Uterus (tissue), 2 donors: ENCODE data around the gene AGPS.

Source experiments
- CTCF ChIP-seq, 4 experiments: fragments of 200-600 bp in 2 of 4; fragments of 450-650 bp in 2 of 4; sonication (generic) in 2 of 4; IDR thresholded peaks; one replicate each; pipeline ENCODE4 v1.5.1; 2016 to 2019; ENCODE audit warnings: antibody characterized with exemption in 4 of 4, mild to moderate bottlenecking in 2 of 4, moderate library complexity in 1 of 4
- POLR2A ChIP-seq, 2 donors: fragments of 450-650 bp; IDR thresholded peaks; one replicate each; pipeline ENCODE4 v1.6.1; 2016; ENCODE audit warnings: antibody characterized with exemption in 2 of 2, mild to moderate bottlenecking in 1 of 2, moderate library complexity in 1 of 2

GRCh38 chr2:177550264-177551200 is 158.0 kb downstream of the AGPS start:
- TF ChIP-seq CTCF (IDR thresholded peaks at IDR 0.05) (no peak), POLR2A (IDR thresholded peaks at IDR 0.05) (no peak)
